ENCODE results near the gene NECTIN1. TPM values are rescaled to one million over a fixed set of nuclear protein-coding genes. Genes with fewer than 3 reads are reported as not detected.

NECTIN1 gene
- total RNA-seq, 2 donors from 2014 or later = 4.0 to 4.4 TPM

GRCh38 chr11:119706887-119707286 lies 22.1 kb downstream of the NECTIN1 start:
- no peak for TF ChIP-seq CTCF (IDR thresholded peaks at IDR 0.05)
- H3K9me3 ChIP-seq = no peaks in the 10 kb centered on the region
- no peak for DNase-seq (ENCODE audit: low spot score)

GRCh38 chr11:119706029-119706428 lies 23.0 kb downstream of the NECTIN1 start:
- DNase-seq (ENCODE audit: low spot score) = no peak
- Histone ChIP-seq H3K36me3 (no peaks in the 10 kb centered on the region), H3K27me3 (no peaks in the 10 kb centered on the region), H3K4me1 (peaks cover 0 to 6% of the 10 kb centered on the region in 2 donors), H3K27ac (no peak overlapping the region), H3K4me3 (no peak overlapping the region), H3K9me3 (no peaks in the 10 kb centered on the region)
- TF ChIP-seq CTCF (IDR thresholded peaks at IDR 0.05) = no peak

More at GRCh38 chr11:119706887-119707286, 22.1 kb downstream of the NECTIN1 start:
- Histone ChIP-seq H3K27ac (no peak overlapping the region), H3K36me3 (no peaks in the 10 kb centered on the region), H3K4me3 (no peak overlapping the region), H3K4me1 (peaks cover 0 to 3% of the 10 kb centered on the region in 2 donors), H3K27me3 (no peaks in the 10 kb centered on the region)

GRCh38 chr11:119705362-119705761 lies 23.6 kb downstream of the NECTIN1 start:
- H3K27ac ChIP-seq = no peak overlapping the region
- DNase-seq (ENCODE audit: low spot score) = no peak
- no peak overlapping the region for H3K4me3 ChIP-seq
- TF ChIP-seq CTCF (IDR thresholded peaks at IDR 0.05) = no peak
- H3K9me3 ChIP-seq = no peaks in the 10 kb centered on the region
- no peaks in the 10 kb centered on the region for H3K27me3 ChIP-seq
- H3K36me3 ChIP-seq = no peaks in the 10 kb centered on the region
- peaks cover 0 to 6% of the 10 kb centered on the region in 2 donors for H3K4me1 ChIP-seq

GRCh38 chr11:119704849-119705248 lies 24.2 kb downstream of the NECTIN1 start:
- Histone ChIP-seq H3K27ac (no peak overlapping the region), H3K27me3 (no peaks in the 10 kb centered on the region), H3K4me1 (peaks cover 0 to 11% of the 10 kb centered on the region in 2 donors), H3K36me3 (no peaks in the 10 kb centered on the region), H3K4me3 (no peak overlapping the region), H3K9me3 (no peaks in the 10 kb centered on the region)
- TF ChIP-seq CTCF (IDR thresholded peaks at IDR 0.05) = no peak
- DNase-seq (ENCODE audit: low spot score) = no peak

GRCh38 chr11:119701591-119702549 lies 27.1 kb downstream of the NECTIN1 start:
- Histone ChIP-seq H3K4me1 (peaks cover 0 to 30% of the 10 kb centered on the region in 2 donors), H3K4me3 (no peak overlapping the region), H3K27ac (no peak overlapping the region), H3K9me3 (no peaks in the 10 kb centered on the region), H3K27me3 (no peaks in the 10 kb centered on the region), H3K36me3 (no peaks in the 10 kb centered on the region)
- no peak for DNase-seq (ENCODE audit: low spot score)
- TF ChIP-seq CTCF (IDR thresholded peaks at IDR 0.05) = no peak

Data from right atrium auricular region (tissue), 2 donors.